ENCODE results near the gene PCDH18.

GRCh38 chr4:137471461-137471860 lies 60.8 kb downstream of the PCDH18 start:
- TF ChIP-seq SIX5 (IDR thresholded peaks at IDR 0.05; ENCODE audit: low read depth, low read length, severe bottlenecking) (no peak), RB1 (IDR thresholded peaks at IDR 0.05; ENCODE audit: borderline replicate concordance) (no peak), EZH2 (IDR thresholded peaks at IDR 0.05; ENCODE audit: borderline replicate concordance, control insufficient read depth, low read depth, low read length) (no peak), RFX5 (IDR thresholded peaks at IDR 0.05; ENCODE audit: low read depth, low read length) (no peak), EP300 (IDR thresholded peaks at IDR 0.05; ENCODE audit: borderline replicate concordance in 1 of 2, control insufficient read depth in 1 of 2, low read depth in 2 of 2, low read length in 2 of 2) (no peak)
- TF ChIP-seq, protein P1, sequence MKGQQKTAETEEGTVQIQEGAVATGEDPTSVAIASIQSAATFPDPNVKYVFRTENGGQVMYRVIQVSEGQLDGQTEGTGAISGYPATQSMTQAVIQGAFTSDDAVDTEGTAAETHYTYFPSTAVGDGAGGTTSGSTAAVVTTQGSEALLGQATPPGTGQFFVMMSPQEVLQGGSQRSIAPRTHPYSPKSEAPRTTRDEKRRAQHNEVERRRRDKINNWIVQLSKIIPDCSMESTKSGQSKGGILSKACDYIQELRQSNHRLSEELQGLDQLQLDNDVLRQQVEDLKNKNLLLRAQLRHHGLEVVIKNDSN (IDR thresholded peaks at IDR 0.05; ENCODE audit: borderline replicate concordance, extremely low read length, insufficient read depth, low read depth, low read length): no peak
- TF ChIP-seq, protein P2, sequence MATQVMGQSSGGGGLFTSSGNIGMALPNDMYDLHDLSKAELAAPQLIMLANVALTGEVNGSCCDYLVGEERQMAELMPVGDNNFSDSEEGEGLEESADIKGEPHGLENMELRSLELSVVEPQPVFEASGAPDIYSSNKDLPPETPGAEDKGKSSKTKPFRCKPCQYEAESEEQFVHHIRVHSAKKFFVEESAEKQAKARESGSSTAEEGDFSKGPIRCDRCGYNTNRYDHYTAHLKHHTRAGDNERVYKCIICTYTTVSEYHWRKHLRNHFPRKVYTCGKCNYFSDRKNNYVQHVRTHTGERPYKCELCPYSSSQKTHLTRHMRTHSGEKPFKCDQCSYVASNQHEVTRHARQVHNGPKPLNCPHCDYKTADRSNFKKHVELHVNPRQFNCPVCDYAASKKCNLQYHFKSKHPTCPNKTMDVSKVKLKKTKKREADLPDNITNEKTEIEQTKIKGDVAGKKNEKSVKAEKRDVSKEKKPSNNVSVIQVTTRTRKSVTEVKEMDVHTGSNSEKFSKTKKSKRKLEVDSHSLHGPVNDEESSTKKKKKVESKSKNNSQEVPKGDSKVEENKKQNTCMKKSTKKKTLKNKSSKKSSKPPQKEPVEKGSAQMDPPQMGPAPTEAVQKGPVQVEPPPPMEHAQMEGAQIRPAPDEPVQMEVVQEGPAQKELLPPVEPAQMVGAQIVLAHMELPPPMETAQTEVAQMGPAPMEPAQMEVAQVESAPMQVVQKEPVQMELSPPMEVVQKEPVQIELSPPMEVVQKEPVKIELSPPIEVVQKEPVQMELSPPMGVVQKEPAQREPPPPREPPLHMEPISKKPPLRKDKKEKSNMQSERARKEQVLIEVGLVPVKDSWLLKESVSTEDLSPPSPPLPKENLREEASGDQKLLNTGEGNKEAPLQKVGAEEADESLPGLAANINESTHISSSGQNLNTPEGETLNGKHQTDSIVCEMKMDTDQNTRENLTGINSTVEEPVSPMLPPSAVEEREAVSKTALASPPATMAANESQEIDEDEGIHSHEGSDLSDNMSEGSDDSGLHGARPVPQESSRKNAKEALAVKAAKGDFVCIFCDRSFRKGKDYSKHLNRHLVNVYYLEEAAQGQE (IDR thresholded peaks at IDR 0.05; ENCODE audit: low read depth, low read length): no peak
